NK-92 (cell line): Measurements from ENCODE around the gene TTLL12.

ENCODE experiments used
- DNase-seq: peaks from one replicate; lab custom pipeline; 2025; ENCODE audit not compliant: unreplicated experiment; lab: John Stamatoyannopoulos, UW

TTLL12 gene

DNA sequence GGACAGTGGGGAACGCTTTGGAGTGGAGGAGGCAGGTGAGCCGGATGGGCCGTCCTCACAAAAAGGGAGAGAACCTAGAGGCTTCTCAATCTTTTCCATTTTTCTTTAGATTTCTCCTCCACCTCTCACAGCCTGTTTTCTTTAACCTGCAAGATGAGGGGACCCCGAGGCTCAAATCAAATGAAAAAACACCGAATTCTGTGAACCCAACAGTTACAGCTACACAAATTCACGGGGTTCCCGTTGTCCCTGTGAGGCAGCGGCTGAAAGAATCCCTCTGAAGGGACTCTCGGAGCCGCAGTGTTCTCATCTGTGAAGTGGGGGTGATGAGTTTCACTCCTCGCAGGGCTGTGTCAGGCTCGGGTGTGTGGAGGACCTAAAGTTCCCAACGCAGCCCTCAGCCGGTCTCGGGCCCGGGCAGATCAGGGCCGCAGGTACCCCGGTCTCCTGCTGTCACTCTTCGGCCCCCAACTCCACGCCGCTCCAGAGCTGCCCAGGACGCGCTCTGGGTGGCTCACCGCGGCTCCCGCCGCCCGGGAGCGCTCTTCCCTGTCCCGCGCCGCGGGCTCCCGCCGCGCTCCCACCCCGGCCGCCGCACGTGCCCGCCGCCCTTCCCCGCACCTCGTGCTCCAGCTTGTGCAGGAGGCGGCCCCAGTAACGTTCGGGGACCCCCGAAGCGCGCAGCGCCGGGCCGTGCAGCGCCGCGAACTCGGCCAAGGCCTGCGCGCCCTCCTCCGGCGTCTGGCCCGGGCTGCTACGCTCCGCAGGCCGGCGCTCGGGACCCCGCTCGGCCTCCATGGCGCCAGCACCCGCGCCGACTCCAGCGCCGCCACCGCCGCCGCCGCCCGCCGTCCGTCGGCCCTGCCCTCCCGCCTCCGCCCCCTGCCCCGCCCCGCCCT, at the start of gene TTLL12:
Gene TTLL12, minus strand, starts transcription at position 863 of the 899 bp plus-strand sequence. Its CDS starts 65 bp downstream, at position 798.
- no peak for DNase-seq

DNA sequence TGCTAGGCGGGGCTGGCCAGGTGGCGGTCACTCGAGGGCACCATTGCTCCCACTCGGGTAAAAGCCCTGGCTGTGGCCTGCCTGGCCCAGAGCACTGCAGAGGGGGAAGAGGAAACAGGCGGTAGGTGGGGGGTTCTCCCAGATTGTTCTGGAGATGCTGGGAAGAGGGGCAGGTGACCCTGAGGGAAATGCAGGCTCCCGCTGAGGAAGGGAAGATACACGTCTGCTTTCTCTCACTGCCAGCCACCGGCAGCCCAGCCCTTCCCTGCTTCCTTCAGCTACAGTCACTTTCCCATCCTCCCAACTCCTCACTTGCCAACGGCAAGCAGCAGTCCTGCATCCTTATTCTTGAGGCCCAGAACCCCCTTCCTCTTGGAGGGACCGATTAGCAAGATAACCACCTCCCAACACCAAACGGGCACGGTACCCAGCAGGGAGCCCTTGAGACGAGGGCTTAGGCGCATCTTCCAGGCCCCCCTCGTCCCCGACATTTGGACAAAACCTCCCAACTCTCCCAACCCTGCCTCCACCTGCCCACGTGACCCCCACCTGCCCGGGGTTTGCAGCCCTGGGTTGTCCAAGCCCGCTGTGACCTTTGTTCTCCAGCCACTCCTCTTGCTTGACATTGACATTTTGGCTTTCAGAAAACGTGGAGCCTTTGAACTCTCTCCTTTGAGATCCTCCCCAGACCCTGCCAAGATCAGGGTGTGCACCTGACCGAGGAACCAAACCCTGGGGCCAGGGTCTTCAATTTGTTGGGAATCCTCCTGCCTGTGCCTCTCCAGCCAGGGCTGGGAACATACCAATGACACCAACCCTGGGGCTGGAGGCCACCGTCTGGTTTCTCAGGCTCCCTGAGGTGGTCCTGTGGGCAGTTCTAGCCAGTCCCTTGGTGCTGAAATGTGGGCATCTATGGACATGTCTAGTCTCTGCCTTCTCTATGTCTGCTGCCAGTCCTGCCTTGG, 48.8 kb upstream of the TTLL12 start:
- DNase-seq: no peak

DNA sequence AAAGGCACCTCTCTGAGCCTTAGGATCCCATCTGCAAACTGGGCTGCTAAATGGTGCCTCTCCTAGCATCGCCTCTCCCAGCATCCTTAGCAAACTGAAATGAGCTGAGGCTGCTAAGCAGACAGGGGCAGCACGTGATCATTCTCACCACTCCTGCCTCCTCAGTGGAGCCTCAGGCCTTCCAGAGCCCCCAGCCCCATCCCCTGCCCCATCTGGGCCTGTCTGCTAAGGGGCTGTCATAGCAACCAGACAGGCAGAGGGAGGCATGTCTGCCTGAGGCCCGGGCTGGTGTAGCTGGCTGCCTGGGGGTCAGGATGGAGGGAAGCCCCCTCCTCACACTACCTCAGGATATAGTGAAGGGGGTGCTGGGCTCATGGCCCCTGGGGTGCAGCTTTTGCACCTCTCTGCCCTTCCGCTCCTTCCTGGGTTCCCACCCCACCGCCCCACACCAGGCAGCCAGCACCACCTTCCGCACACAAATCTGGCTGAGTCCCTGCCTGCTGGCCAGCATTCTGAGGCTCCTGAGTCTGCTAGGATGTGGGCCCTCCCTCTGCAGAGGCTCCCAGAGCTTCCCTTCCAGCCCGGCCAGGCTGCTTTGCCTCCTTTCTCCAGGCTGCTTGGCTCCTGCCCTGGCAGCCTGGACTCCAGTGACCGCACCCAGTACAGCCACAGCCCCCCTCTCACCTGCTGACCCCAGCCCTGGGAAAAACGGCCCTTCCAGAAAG, 47.5 kb upstream of the TTLL12 start:
- no peak for DNase-seq

DNA sequence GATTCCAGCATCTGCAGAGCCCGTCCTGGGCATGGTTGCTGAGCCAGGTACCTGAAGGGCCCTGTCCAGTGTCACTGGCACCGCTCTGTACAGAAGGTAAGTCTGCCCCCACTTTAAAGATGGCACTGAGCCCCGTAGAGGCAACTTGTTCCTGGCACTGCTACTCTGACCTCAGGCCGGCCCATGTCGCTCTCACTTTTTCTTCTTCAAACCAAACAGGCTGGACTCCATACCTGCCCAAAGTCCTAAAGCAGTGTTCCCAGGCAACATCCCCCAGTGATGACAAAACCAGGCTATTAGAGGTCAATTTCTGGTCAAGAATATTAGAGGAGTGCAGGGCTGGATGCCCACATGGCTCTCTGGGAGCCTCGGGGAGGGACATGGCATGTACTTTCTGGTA, 46.6 kb upstream of the TTLL12 start:
- no peak for DNase-seq

DNA sequence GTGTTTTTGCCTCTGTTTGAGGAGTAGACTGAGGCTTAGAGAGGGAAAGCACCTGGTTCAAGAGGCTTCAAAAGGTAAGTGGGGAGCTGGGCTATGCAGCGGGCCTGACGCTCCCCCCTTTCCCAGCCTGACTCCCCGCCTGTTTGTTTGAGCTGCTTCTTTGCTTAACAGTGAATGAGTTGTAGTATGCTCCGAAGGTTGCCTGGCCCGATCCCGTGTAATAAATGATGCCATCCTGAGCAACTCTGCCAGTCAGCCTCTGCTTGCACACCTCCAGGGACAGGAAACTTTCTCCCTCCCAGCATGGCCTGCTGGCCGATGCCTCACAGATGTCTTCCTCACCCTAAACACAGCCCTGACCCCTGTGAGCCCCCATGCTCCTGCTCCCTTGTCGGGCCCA, 45.5 kb upstream of the TTLL12 start:
- DNase-seq: no peak

DNA sequence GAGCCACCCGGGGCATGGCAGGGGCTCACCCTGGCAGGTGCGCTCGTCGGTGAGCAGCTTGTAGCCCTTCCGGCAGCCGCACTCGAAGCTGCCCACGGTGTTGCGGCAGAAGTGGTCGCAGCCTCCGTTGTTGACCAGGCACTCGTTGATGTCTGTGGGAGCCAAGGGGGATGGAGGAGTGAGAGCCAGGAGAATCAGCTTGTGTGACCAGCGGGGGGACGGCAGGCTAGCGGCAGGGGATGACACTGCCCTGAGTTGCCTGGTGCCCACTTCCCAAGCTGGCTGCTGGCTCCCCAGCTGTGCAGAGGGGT, 44.7 kb upstream of the TTLL12 start:
- DNase-seq: no peak

DNA sequence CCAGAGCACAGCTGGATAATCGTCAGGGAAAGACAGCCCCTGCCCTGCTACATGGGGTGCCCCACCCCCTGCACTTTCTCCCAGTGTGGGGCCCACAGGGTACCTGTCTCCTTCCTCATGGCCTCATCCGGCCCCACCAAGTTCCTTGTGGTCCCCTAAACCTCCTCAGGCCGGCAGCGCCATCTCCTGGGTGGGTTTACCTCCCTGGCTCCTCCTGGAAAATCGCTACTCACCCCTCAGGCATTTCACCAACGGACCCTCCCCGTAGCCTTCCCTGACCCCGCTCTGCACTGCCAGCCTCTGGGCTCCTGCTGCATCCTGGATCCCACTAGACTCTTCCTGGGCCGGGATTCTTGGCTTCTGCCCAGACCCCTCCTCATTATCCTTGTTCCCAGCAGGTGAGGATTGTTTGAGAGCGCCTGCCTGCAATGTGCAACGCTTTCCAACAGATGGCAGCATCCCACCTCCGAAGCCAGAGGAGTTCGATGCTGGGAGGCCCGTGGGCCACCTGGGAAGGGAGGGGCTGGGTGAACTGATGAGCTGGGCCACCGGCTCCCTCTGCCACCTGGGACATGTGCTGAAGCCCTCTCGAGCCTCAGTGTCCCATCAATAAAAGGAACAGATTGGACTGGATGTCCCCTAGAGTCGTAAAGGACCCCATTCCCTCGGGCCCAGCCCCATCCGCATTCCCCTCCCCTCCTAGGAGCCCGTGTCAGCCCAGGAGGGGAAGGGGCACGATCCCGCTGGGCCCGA, 44.2 kb upstream of the TTLL12 start:
- no peak for DNase-seq

DNA sequence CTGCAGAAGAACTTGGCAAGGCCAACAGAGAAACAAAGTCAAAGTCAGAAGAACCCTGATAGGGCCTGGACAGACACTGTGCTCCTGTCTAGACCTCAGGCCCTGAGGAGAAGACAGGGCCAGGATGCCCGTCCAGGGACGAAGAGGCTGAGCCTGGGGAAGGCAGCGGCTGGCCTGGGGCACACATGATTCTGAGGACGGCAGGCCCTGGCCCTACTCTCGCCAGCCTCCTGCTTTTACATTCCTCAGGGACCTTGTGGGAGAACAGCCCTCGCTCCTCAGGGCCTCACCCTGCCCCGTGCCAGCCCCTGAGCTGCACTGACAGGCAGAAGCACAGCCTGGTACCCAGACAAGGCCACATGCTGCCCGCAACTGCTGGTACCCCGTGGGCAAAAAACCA, 43.6 kb upstream of the TTLL12 start:
- DNase-seq: no peak

DNA sequence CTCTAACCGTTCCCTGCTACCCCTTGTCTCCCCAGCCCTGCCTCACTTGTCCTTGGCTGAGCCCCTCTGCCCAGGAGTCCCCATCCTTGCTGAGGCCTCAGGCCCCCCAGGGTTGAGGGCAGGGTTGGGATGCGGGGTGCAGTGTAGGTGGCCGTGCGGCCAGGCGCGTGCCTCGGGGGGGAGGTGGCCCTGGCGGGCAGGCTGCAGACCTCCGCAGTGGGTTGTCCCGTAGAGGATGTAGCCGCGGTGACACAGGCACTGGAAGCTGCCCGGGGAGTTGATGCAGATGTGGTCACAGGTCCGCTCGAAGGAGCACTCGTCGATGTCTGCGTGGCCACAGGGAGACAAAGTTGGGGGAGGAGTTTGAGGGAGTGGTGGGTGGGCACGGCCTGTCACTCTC, 41.9 kb upstream of the TTLL12 start:
- DNase-seq: no peak

DNA sequence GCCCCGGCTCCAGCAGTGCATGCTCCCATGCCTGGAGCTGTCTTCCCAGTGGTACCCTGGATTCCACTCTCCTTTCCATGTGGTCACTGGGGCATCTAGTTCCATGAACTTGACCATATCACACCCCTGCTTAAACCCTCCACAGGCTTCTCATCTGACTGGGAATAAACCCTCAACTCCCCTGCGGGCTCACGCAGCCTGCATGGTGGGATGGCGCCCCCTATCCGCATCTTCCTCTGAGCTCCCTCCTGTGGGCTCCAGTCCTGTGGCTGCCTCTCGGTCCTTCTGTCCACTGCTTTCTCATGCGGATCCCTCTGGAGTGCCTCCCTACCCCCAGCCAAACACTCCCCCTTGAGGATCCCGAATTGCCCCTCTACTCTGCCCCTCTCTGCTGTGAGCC, 41.4 kb upstream of the TTLL12 start:
- DNase-seq: no peak

DNA sequence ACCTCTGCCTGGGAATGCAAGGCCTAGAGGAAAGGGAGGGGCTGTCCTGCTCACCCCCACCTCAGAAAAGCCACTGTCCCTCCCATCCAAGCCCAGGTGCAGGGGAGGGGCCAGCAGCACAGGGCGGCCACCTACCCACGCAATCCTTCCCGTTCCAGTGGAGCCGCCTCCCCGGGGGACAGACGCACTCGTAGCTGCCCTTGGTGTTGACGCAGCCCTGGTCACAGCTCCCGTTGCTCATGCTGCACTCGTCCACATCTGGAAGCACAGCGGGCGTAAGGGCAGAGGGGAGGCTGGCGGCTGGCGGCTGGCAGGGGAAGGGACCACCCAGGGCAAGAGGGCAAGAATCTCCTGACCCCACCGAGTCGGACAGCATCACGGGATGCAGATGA, 40.3 kb upstream of the TTLL12 start:
- no peak for DNase-seq

DNA sequence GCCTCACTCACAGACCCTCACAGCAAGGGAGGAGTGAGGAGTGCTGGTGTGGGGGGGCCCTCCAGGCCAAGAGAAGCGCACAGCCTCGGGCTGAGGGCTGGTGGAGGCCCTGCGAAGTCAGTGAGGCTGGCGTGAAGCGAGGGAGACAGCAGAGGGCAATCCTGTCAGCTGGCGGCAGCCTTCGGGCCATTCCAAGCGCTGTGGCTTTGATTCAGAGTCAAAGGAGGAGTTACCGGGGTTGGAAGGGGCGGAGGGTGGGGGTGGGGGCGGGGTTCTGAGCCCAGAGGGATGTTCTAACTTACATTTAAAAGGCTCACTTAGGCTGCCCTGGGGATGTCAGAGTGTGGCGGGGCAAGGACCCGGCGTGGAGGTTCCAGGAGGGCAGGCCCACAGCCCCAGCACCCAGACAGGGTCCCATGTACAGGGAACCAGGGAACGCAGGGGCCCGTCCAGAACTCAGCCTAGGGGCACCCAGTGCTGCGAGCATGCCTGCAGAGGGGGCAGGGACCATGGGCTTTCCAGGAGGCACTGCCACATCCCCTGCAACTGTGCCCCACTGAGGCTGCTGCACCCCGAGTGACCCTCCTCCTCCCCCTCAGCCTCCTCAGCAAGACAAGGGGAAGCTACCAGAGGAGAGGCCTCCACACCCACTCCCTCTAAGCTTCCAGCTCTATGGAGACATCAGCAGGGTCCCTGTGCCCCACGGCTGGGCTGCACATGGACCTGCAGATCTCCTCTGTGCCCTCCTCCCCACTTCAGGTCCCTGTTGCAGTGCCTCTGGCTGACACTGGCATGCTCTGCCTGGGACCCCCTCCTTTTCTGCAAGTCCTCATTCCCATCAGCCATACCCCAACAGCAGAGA, 39.7 kb upstream of the TTLL12 start:
- DNase-seq: no peak

DNA sequence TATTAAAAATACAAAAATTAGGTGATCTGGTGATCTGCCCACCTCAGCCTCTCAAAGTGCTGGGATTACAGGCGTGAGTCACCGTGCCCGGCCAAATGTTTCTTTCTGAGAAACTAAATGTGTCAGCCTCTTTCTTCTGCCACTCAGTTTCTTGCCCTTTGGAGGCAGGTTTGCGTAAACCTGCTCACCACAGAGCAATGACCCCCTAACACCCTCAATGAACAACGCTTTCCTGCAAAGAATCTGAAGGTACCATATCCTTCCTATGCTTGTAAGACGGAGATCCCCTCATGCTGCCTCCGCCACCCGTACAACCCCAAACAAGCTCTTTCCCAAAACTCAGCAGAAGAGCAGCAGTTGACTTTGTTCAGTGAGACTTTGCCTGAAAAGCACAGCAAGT, 38.7 kb upstream of the TTLL12 start:
- no peak for DNase-seq

DNA sequence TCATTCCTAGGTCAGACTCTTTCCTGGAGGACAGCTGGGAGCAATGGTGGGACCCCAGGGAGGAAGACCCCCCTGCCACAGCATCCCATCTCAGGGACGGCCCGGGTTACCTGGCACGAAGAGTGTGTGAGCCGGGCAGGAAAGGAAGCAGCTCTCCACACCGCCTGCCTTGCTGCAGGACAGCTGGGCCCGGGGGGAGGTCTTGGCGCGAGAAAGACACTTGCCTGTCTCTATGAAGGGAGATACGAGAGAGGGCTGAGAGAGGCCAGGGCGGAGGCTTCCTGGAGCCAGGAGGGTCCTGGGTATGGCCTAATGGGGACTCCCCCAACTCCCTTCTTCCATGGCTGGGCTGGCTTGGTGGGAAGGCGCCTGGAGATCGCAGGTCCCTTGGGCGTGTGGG, 36.1 kb upstream of the TTLL12 start:
- DNase-seq: no peak

DNA sequence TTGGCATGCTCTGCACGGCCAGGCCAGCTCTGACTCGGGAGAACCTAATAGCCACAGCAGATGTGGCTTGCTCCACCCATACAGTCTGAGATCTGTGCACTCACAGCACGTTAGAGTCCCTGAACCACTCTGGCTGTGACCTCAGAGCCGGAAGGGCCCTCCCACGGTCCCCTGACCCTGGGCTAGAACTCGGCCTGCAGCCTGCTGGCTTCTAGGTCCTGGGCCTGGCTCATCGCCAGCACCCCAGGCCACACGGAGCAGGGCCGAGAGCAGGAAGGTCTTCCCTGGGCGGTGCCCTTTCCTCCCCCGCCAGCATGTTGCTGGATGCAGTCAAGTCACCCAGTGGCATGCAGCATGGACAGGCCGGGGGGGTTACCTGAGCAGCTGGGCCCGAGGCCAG, 35.3 kb upstream of the TTLL12 start:
- no peak for DNase-seq

DNA sequence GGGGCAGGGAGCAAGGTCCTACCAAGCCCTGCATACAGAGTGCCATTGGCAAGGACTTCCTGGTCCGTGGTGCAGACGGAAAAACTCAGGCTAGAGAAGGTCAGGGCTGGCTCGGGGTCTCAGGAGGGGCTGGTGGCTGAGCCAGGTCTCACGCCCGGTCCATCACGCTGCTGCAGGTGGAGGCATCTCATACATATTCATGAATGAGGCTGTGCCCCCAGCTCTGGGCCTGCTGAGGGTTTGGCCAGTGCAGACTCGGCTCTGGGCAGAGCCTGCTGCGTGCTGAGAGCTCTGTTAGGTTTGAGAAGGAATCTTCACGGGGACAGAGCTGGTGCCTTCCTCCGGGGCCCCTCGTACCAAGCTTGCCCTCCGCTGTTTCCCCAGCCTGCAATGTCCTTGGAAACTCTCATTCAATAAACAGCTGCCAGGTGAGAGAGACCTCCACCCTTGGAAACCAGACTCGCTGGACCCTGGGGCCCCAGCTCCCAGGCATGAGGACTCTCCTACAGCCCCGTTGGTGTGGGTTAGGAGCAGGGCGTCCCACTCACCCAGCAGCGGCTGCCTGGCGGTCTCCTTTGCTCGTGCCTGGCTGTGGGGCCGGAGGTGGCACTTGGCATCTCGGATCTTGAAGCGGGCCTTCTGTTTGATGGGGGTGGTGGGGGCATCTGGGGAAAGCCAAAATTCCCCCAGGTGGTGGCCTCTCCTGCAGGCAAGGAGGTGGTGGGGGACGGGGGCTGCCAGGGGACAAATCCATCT, 33.9 kb upstream of the TTLL12 start:
- DNase-seq: no peak

DNA sequence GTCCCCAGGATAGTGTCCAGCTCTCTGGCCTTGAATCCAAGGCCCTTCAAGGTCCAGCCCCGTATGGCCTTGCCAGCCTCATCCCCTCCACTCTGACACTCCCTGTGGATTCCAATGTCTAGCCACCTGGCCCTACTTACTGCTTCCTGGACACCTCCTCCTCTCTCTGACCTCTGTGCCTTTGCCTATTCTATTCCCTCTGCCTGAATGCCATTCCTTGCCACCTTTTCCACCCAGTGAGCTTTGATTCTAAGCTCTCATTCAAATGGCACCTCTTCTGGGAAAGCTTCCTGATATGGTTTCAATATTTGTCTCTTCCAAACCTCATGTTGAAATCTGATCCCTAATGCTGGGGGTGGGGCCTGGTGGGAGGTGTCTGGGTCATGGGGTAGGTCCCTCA, 31.9 kb upstream of the TTLL12 start:
- no peak for DNase-seq

DNA sequence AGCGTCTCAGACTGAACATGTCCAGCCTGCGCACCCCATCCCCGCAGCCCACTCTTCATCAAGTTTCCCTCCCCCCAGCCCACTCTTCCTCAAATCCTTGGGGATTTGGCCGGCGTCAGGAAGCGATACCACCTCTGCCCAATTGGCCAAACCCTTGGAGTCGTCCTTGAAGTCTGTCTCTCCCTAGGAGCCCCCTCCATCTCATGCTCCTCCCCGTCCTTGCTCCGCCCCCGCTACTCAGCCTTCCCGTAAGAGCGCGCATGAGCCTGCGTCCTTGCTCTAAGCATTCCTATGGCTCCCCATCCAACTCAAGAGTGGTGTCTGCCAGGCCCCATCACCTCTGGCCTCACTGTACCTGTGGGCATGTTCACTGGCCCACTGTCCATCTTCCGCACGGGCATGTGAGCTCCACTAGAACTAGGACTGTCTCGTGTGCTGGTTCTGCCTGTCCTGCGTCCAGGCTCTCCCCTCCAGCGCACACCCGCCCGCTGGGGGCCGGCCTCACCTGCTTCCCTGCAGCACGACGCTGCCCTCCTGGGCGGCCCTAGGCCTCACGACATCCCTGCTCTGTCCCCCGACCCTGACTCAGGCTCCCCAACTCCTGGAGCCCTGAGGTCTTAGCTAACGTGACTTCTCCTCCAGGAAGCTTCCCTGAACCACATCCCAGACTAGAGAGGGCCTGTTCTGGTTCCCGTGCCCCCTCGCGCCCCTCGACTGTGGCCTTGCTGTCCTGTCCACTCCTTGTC, 30.5 kb upstream of the TTLL12 start:
- no peak for DNase-seq
